ENCODE measurements around the gene HOXC9. TPM values are rescaled to one million over a fixed set of nuclear protein-coding genes. Genes with fewer than 3 reads are reported as not detected.

HOXC9 gene
- total RNA-seq, 4 donors from 2014 or later = 1.5 to 7.8 (median 1.7) TPM; not detected in 1

DNA sequence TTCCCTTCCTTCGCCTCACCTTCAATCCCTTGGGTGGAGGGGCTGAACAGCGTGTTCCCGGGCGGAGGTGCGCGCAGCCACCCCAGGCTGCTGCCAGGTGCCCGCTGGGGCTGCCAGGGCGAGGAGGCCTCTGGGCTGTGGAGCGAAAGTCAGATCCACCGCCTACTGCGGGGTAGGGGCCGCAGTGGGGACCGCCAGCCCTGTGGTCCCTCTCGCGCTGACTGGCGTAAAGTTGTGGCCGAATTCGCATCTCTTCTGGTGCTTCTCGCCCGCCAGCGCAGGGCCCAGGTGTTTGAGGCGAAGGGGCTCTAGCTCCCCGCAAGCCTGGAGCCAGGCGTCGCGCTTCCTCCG lies 46.8 kb downstream of the HOXC9 start:
- no peak overlapping the region for H3K4me3 ChIP-seq
- H3K27ac ChIP-seq = no peak overlapping the region
- H3K27me3 ChIP-seq = peaks cover 0 to 56% of the 10 kb centered on the region in 2 donors
- H3K36me3 ChIP-seq = no peaks in the 10 kb centered on the region
- H3K4me1 ChIP-seq = peaks cover 0 to 11% of the 10 kb centered on the region in 2 donors
- no peak for TF ChIP-seq POLR2A (IDR thresholded peaks at IDR 0.05)
- TF ChIP-seq, protein P1, sequence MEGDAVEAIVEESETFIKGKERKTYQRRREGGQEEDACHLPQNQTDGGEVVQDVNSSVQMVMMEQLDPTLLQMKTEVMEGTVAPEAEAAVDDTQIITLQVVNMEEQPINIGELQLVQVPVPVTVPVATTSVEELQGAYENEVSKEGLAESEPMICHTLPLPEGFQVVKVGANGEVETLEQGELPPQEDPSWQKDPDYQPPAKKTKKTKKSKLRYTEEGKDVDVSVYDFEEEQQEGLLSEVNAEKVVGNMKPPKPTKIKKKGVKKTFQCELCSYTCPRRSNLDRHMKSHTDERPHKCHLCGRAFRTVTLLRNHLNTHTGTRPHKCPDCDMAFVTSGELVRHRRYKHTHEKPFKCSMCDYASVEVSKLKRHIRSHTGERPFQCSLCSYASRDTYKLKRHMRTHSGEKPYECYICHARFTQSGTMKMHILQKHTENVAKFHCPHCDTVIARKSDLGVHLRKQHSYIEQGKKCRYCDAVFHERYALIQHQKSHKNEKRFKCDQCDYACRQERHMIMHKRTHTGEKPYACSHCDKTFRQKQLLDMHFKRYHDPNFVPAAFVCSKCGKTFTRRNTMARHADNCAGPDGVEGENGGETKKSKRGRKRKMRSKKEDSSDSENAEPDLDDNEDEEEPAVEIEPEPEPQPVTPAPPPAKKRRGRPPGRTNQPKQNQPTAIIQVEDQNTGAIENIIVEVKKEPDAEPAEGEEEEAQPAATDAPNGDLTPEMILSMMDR (IDR thresholded peaks at IDR 0.05) = no peak
- no peak for DNase-seq
- intact Hi-C loops (cut with DNase I; ENCODE audit: low total_unique reads) = no loop called here
- H3K9me3 ChIP-seq = no peaks in the 10 kb centered on the region

DNA sequence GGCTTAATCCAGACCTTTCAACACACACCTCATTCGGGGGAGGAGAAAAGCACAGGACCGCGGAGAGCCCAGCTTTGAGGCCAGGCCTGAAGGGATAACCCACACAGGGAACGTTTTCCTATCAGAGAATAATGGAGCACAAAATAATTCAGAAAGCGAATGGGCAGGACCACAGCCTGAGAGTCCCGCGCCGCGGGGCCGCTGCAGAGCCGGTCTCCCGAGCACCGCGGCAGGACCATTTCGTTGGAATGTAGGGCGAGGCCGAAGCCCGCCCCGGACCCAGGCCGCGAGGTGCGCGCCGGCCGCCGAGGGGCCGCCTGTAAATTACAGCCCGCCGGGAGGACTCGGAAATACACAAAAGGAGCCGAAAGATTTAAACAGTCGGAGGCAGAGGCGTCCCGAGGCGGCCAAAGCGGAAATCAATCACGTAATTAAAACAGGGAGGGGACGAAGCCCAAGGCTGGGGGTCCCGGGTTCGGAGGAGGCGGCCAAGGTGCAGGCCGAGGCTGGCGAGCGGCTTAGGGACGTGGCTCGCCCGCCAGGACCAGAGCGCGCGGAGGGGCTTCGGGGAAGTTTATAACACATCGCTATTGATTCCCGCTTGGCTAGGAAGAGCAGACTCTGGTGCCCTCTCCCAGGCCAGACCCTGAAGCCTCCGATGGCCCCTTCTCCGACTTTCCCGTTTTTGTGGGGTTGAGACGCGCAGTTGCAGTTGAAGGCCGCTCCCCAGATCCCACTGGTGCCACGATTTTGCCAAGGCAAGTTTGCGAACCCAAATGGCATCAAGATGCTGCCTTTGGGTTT lies 47.4 kb downstream of the HOXC9 start:
- DNase-seq = no peak
- Histone ChIP-seq H3K4me1 (peaks cover 0 to 11% of the 10 kb centered on the region in 2 donors), H3K4me3 (no peak overlapping the region), H3K9me3 (no peaks in the 10 kb centered on the region), H3K27me3 (peaks cover 0 to 56% of the 10 kb centered on the region in 2 donors), H3K36me3 (no peaks in the 10 kb centered on the region), H3K27ac (no peak overlapping the region)
- no peak for TF ChIP-seq POLR2A (IDR thresholded peaks at IDR 0.05)
- TF ChIP-seq, protein P1 (IDR thresholded peaks at IDR 0.05) = no peak
- intact Hi-C loops (cut with DNase I; ENCODE audit: low total_unique reads) = no loop called here

DNA sequence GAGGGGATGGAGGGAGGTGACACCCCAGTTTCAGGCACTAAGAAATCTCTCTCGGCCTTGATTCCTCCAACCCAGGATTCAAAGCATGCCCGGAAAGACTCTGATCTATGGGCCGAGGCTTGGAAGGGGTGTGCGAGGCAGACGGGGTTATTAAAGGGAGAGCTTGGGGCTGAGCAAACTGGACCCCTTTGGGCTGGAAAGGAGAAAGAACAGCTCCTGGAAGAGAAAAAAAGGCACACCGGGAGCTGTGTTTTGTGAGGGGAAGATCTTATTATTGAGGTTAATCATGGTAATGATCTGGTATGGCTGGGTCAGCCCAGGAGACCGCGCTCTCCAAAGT lies 48.0 kb downstream of the HOXC9 start:
- Histone ChIP-seq H3K27me3 (peaks cover 0 to 56% of the 10 kb centered on the region in 2 donors), H3K9me3 (no peaks in the 10 kb centered on the region), H3K36me3 (no peaks in the 10 kb centered on the region), H3K27ac (no peak overlapping the region), H3K4me1 (peaks cover 0 to 13% of the 10 kb centered on the region in 2 donors), H3K4me3 (no peak overlapping the region)
- TF ChIP-seq, protein P1 (IDR thresholded peaks at IDR 0.05) = no peak
- TF ChIP-seq POLR2A (IDR thresholded peaks at IDR 0.05) = no peak
- no peak for DNase-seq
- intact Hi-C loops (cut with DNase I; ENCODE audit: low total_unique reads) = no loop called here

DNA sequence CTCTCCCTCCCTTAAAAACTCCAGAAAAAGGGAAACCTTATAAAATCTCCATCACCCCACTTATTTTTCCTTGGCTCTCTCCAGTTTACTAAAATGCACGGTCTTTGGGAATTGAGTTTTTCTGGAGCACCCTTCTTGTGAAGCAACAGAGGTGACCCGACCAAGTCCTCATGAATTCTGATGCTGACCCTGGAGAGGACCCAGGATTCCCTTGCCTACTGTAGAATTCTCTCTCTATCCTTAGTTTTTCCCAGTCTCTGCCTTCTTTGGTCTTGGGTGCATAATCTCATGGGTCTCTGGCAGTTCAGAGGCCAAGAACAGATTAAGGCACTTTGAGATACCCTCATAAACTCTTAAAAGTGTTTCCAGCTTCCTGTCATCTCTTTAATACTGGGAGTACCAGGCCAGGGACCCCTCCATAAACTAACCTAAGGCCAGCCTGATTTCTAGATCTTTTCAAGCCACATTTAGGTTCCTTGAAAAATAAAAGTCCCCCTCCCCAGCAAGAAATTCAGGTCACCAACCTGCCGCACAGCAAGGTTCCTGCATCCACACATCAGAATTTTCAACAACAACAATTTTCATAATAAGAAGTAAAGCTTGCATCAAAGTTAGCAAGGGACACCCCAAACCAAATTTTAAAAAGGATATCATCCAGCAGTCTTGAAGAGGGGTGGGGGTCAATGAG lies 48.6 kb downstream of the HOXC9 start:
- peaks cover 0 to 56% of the 10 kb centered on the region in 2 donors for H3K27me3 ChIP-seq

More for the DNA sequence above, 48.6 kb downstream of the HOXC9 start:
- no peak for DNase-seq
- no peak for TF ChIP-seq POLR2A (IDR thresholded peaks at IDR 0.05)
- TF ChIP-seq, protein P1 (IDR thresholded peaks at IDR 0.05) = no peak
- peaks cover 0 to 12% of the 10 kb centered on the region in 2 donors for H3K4me1 ChIP-seq
- H3K9me3 ChIP-seq = no peaks in the 10 kb centered on the region
- H3K36me3 ChIP-seq = no peaks in the 10 kb centered on the region
- intact Hi-C loops (cut with DNase I; ENCODE audit: low total_unique reads) = no loop called here
- H3K27ac ChIP-seq = no peak overlapping the region
- no peak overlapping the region for H3K4me3 ChIP-seq
